Measurements from ENCODE around the gene UGCG.

- TF ChIP-seq CTCF (conservative IDR thresholded peaks at IDR 0.05 in 1 of 2, IDR thresholded peaks at IDR 0.05 in 1 of 2; ENCODE audit: extremely low read depth in 1 of 2, insufficient read depth in 1 of 2, low read depth in 1 of 2, low read length in 2 of 2): no peak
- no peak for TF ChIP-seq EZH2 (IDR thresholded peaks at IDR 0.05; ENCODE audit: borderline replicate concordance, low read length)
Measured at GRCh38 chr9:111962021-111962420, 65.4 kb downstream of the UGCG start.

All from mammary epithelial cell (primary cell).